Measurements from ENCODE around the gene TTLL11. TPM values are rescaled to one million over a fixed set of nuclear protein-coding genes. Genes with fewer than 3 reads are reported as not detected.

Gene TTLL11
- total RNA-seq, 1 experiment from 2014 or later: 2.3 TPM

GRCh38 chr9:122133984-122134535 is 41.0 kb upstream of the TTLL11 start:
- H3K27me3 ChIP-seq (ENCODE audit: insufficient read depth, low read depth): no peaks in the 10 kb centered on the region
- H3K9me3 ChIP-seq (ENCODE audit: insufficient read depth, low read depth): no peaks in the 10 kb centered on the region
- no TSS peak for BruUV-seq (replicated peaks)
- no peaks in the 10 kb centered on the region for H3K9me2 ChIP-seq (ENCODE audit: insufficient read depth)
- no peak overlapping the region for H3K4me3 ChIP-seq
- H3K79me2 ChIP-seq (ENCODE audit: low read depth): no peaks in the 10 kb centered on the region
- DNase-seq: no peak
- TF ChIP-seq EZH2 (IDR thresholded peaks at IDR 0.05; ENCODE audit: low read depth): no peak
- TF ChIP-seq CTCF (conservative IDR thresholded peaks at IDR 0.05): no peak
- intact Hi-C loops (cut with micrococcal nuclease; ENCODE audit: unreplicated experiment): no loop called here
- no peak overlapping the region for H3K27ac ChIP-seq
- ChIA-PET CTCF (interaction anchor here (0.6 kb wide), 1 partner anchor 102 kb away, joined by 4 read pairs; no protein-coding TSS in a partner anchor), POLR2A (ENCODE audit: unreplicated experiment) (no interaction called here)
- no peak overlapping the region for H2AFZ ChIP-seq
- H3F3A ChIP-seq (ENCODE audit: insufficient read depth, low read depth): no peaks in the 10 kb centered on the region
- no peak overlapping the region for H3K4me2 ChIP-seq
- H3K4me1 ChIP-seq (replicated peaks; ENCODE audit: insufficient read depth): no peaks in the 10 kb centered on the region
- no peaks in the 10 kb centered on the region for H4K20me1 ChIP-seq (ENCODE audit: insufficient read depth)
- H3K36me3 ChIP-seq (ENCODE audit: low read depth): no peaks in the 10 kb centered on the region

GRCh38 chr9:122133263-122133983 is 40.3 kb upstream of the TTLL11 start:
- H3K4me3 ChIP-seq: no peak overlapping the region
- no peaks in the 10 kb centered on the region for H3K9me3 ChIP-seq (ENCODE audit: insufficient read depth, low read depth)
- no peaks in the 10 kb centered on the region for H3K79me2 ChIP-seq (ENCODE audit: low read depth)
- no peaks in the 10 kb centered on the region for H3F3A ChIP-seq (ENCODE audit: insufficient read depth, low read depth)
- H4K20me1 ChIP-seq (ENCODE audit: insufficient read depth): no peaks in the 10 kb centered on the region
- no peaks in the 10 kb centered on the region for H3K36me3 ChIP-seq (ENCODE audit: low read depth)
- H3K27ac ChIP-seq: no peak overlapping the region
- H2AFZ ChIP-seq: no peak overlapping the region
- TF ChIP-seq CTCF (conservative IDR thresholded peaks at IDR 0.05) (no peak), EZH2 (IDR thresholded peaks at IDR 0.05; ENCODE audit: low read depth) (no peak)
- no peak for DNase-seq
- CTCF ChIA-PET: no interaction called here
- no TSS peak for BruUV-seq (replicated peaks)
- H3K9me2 ChIP-seq (ENCODE audit: insufficient read depth): no peaks in the 10 kb centered on the region
- POLR2A ChIA-PET (ENCODE audit: unreplicated experiment): no interaction called here
- intact Hi-C loops (cut with micrococcal nuclease; ENCODE audit: unreplicated experiment): no loop called here
- no peaks in the 10 kb centered on the region for H3K4me1 ChIP-seq (replicated peaks; ENCODE audit: insufficient read depth)
- no peaks in the 10 kb centered on the region for H3K27me3 ChIP-seq (ENCODE audit: insufficient read depth, low read depth)
- no peak overlapping the region for H3K4me2 ChIP-seq

- no peak overlapping the region for H3K27ac ChIP-seq
- no peak for DNase-seq
- TF ChIP-seq EZH2 (IDR thresholded peaks at IDR 0.05; ENCODE audit: low read depth) (no peak), CTCF (conservative IDR thresholded peaks at IDR 0.05) (no peak)
- no peaks in the 10 kb centered on the region for H4K20me1 ChIP-seq (ENCODE audit: insufficient read depth)
- H3K9me2 ChIP-seq (ENCODE audit: insufficient read depth): no peaks in the 10 kb centered on the region
- CTCF ChIA-PET: no interaction called here
- no TSS peak for BruUV-seq (replicated peaks)
- H3K9me3 ChIP-seq (ENCODE audit: insufficient read depth, low read depth): no peaks in the 10 kb centered on the region
- intact Hi-C loops (cut with micrococcal nuclease; ENCODE audit: unreplicated experiment): no loop called here
- no peaks in the 10 kb centered on the region for H3K79me2 ChIP-seq (ENCODE audit: low read depth)
- POLR2A ChIA-PET (ENCODE audit: unreplicated experiment): interaction anchor here (0.5 kb wide), 1 partner anchor 81 kb away, joined by 5 read pairs; no protein-coding TSS in a partner anchor
- no peak overlapping the region for H2AFZ ChIP-seq
- no peaks in the 10 kb centered on the region for H3K27me3 ChIP-seq (ENCODE audit: insufficient read depth, low read depth)
- H3K4me3 ChIP-seq: no peak overlapping the region
- no peaks in the 10 kb centered on the region for H3F3A ChIP-seq (ENCODE audit: insufficient read depth, low read depth)
- H3K36me3 ChIP-seq (ENCODE audit: low read depth): no peaks in the 10 kb centered on the region
- H3K4me2 ChIP-seq: no peak overlapping the region
- no peaks in the 10 kb centered on the region for H3K4me1 ChIP-seq (replicated peaks; ENCODE audit: insufficient read depth)
Observed at GRCh38 chr9:122132539-122132938, 39.4 kb upstream of the TTLL11 start.

Data from PC-9 (cell line).